ENCODE data around the gene TUFT1.
A peak's percentile ranks its signal among the peaks of the same experiment; 100 is the strongest.
"Not testable (repeated sequence)": the region's sequence is repeated elsewhere in the genome, so short reads cannot be mapped to it uniquely, and the experiment has no call there.

The TUFT1 gene

DNA sequence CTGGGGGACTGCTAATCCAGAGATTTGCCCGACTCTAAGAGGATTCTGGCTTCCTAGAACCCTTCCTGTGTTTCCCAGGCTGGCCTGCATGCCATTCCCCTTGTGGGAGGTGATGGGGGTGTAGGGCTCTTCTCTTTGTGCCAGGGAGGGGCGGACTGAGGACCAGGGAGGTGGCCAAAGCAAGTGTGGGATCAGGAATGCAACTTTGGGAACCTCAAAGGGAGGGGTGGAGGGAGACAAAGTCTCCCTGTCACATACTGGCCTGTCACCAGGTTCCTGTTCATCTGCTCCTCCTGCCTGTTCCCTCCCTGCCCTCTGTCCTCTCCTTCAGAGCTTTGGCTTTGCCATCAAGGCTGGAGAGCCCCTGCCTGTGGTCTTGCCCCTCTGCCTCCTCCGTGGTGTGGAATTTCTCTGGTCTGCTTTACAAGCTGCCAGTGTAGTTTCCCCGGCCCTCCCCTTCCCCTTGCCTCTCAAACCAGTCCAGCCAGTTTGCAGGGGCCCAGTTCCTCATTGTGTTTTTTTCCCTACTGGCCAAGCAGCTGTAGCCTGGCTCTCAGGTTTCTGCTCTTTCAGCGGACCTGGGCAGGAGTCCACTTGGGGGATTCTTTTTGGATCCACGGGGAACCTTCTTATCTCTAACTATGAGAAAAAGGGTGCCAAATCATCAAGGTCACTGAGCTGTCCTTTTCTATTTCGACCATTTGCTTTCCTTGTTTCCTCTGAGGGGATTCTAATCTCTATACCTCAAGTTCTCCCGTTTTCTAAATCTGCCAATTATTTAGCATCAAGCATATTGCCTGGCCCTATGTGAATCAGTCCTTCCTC lies 27.1 kb upstream of the TUFT1 start:
- DNase-seq = no peak

- DNase-seq = peak; percentile 46
These were observed 26.4 kb upstream of the TUFT1 start for GRCh38 chr1:151513626-151514121.

GRCh38 chr1:151514366-151514765 lies 25.7 kb upstream of the TUFT1 start:
- no peak for DNase-seq

- DNase-seq = no peak
These were observed 24.8 kb upstream of the TUFT1 start for GRCh38 chr1:151515265-151515664.

DNA sequence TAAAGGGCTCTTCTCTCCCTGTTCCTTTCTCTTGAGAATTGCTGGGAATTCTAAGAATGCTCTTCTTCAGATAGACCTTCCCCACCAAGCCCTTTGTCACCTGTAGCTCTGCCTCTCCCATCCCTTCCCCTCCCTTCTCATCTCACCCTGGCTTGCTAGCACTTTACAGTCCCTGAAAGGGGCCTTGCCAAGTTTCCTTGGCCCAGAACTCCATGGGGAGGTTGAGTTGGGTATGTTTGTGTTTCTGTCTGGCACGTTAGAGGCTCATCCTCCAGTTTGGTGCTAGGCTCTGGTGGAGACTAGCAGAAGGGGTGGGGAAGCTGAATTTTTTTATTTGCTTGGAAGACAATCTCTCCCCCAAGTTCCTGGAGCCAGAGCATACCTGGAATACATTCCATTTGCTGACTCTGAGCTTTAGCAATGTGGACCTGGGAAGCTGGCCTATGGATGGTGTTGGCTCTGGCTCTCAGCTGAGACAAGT lies 24.0 kb upstream of the TUFT1 start:
- no peak for DNase-seq

DNA sequence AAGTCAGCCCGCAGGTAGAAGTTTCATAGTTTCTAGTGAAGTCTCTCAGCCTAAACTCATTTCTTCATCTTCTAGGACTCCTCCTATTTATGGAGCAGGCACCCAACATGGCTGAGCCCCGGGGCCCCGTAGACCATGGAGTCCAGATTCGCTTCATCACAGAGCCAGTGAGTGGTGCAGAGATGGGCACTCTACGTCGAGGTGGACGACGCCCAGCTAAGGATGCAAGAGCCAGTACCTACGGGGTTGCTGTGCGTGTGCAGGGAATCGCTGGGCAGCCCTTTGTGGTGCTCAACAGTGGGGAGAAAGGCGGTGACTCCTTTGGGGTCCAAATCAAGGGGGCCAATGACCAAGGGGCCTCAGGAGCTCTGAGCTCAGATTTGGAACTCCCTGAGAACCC lies 21.7 kb upstream of the TUFT1 start:
- DNase-seq = no peak

DNA sequence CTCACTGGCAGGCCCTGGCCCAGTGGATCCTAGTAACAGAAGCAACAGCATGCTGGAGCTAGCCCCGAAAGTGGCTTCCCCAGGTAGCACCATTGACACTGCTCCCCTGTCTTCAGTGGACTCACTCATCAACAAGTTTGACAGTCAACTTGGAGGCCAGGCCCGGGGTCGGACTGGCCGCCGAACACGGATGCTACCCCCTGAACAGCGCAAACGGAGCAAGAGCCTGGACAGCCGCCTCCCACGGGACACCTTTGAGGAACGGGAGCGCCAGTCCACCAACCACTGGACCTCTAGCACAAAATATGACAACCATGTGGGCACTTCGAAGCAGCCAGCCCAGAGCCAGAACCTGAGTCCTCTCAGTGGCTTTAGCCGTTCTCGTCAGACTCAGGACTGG lies 21.2 kb upstream of the TUFT1 start:
- DNase-seq = no peak

- DNase-seq = no peak
These were observed 20.4 kb upstream of the TUFT1 start for GRCh38 chr1:151519667-151520066.

DNA sequence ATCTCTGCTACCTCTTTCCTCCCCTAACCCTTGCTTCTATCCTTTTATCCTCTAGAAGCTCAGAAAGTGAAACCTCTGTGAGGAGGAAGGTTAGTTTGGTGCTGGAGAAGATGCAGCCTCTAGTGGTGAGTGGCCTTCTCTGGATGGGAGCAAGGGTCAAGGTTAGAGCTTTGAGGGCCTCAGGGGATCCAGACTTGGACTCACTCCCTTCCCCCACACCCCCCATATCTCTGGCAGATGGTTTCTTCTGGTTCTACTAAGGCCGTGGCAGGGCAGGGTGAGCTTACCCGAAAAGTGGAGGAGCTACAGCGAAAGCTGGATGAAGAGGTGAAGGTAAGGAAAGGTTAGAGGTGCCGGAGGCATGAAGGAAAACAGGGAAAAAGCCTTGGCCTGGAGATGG lies 19.8 kb upstream of the TUFT1 start:
- DNase-seq = no peak

DNA sequence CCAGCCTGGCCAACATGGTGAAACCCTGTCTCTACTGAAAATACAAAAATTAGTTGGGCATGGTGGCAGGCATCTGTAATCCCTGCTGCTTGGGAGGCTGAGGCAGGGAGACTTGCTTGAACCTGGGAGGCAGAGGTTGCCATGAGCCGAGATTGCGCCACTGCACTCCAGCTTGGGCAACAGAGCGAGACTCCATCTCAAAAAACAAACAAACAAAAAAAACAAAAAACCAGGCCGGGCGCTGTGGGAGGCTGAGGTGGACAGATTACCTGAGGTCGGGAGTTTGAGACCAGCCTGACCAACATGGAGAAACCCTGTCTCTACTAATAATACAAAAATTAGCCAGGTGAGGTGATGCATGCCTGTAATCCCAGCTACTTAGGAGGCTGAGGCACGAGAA lies 17.7 kb upstream of the TUFT1 start:
- DNase-seq = not testable (repeated sequence)

GRCh38 chr1:151523326-151523725 lies 16.8 kb upstream of the TUFT1 start:
- DNase-seq = no peak

GRCh38 chr1:151524736-151525135 lies 15.4 kb upstream of the TUFT1 start:
- DNase-seq = no peak

GRCh38 chr1:151526735-151527525 lies 13.2 kb upstream of the TUFT1 start:
- DNase-seq = no peak

DNA sequence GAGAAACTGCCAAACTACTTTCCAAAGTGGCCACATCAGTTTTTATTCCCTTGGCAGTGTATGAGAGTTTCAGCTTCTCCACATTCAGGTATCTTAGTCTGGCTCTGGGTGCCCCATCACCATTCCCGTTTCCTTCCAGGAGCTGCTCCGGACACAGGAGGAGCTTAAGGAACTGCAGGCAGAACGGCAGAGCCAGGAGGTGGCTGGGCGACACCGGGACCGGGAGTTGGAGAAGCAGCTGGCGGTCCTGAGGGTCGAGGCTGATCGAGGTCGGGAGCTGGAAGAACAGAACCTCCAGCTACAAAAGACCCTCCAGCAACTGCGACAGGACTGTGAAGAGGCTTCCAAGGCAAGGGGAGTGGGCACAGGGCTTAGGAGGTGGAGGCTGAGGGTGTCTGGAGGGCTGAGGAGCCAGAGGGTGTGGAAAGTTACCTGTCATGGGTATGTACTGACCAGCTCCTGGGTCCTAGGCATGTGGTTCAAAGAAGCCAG lies 10.9 kb upstream of the TUFT1 start:
- no peak for DNase-seq

- no peak for DNase-seq
These were observed 10.3 kb upstream of the TUFT1 start for GRCh38 chr1:151529781-151530180.

- no peak for DNase-seq
These were observed 9.6 kb upstream of the TUFT1 start for GRCh38 chr1:151530461-151530860.

- DNase-seq = no peak
These were observed 6.2 kb upstream of the TUFT1 start for GRCh38 chr1:151533870-151534269.

DNA sequence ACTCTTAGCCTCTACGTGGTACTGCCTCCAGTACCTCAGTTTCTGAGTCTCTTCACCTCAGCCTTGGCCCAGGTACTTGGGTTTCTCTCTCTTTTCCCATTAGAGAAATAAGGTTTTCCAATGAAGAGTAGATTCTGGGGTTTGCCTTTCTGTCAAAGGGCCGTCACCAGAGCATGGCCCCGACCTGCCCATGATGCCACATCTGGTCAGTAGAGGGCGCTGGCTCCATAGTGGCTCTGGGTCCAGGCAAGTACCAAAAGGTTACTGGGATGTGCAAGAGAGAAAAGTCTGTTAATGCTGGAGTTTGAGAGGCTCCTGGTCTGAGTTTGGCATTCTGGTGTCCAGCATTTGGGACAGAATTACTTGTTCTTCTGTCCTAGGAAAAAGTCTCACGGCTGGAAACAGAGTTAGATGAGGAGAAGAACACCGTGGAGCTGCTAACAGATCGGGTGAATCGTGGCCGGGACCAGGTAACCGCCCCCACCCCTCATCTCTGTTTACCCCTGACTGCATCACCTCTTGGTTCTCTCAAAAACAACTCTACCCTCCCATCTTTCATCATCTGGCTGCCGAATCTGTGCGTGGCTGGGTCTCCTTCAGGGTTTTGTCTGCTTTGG lies 5.3 kb upstream of the TUFT1 start:
- DNase-seq = peak; percentile 86

DNA sequence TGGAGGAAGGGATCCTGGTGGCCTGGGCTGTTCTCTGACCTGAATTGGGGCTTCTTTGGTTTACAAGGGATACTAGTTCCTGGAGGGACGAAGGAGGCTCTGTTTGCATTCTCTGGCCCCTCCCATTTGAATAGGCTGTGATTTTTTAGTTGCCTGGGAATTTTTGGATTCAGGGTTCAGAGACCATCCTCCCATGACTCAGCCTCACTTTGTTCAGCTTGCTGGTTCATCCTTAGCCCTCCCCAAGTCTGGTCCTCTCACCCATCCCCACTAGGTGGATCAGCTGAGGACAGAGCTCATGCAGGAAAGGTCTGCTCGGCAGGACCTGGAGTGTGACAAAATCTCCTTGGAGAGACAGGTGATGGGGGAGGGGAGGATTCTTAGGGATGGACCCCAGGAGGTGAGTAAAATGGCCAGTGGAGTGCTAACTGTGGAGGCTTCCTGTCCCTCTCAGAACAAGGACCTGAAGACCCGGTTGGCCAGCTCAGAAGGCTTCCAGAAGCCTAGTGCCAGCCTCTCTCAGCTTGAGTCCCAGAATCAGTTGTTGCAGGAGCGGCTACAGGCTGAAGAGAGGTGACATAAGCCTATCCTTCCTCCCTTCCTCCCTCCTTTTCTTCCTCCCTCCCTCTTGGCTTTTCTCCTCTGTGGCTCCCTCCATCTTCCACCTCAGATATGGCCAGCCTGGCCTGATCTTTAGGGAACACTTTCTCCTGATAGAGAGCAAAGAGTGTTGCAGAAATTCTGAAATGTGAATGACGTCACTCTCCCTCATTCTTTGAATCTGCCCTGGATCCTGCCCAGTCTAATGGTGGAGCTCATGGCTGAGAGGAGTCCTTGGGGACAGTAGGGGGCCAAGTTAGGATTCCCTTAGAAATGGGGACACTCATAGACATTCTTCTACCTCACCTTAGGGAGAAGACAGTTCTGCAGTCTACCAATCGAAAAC lies 4.5 kb upstream of the TUFT1 start:
- DNase-seq = no peak

- no peak for DNase-seq
These were observed 3.6 kb upstream of the TUFT1 start for GRCh38 chr1:151536499-151536898.

DNA sequence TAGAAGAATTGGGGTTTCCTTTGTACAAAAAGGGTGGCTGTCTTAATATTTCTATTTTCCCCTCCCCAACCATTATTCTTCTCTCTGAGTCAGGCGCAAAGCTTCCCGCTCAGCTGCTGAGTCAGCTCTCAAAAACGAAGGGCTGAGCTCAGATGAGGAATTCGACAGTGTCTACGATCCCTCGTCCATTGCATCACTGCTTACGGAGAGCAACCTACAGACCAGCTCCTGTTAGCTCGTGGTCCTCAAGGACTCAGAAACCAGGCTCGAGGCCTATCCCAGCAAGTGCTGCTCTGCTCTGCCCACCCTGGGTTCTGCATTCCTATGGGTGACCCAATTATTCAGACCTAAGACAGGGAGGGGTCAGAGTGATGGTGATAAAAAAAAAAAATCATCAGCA lies 3.0 kb upstream of the TUFT1 start:
- no peak for DNase-seq
